NCI-H2107 (cell line): Measurements from ENCODE around the gene DACT2.

Source experiments
- DNase-seq: peaks from one replicate; lab custom pipeline; 2025; lab: John Stamatoyannopoulos, UW

The DACT2 gene

GRCh38 chr6:168352096-168352495, 32.5 kb upstream of the DACT2 start:
- no peak for DNase-seq

DNA sequence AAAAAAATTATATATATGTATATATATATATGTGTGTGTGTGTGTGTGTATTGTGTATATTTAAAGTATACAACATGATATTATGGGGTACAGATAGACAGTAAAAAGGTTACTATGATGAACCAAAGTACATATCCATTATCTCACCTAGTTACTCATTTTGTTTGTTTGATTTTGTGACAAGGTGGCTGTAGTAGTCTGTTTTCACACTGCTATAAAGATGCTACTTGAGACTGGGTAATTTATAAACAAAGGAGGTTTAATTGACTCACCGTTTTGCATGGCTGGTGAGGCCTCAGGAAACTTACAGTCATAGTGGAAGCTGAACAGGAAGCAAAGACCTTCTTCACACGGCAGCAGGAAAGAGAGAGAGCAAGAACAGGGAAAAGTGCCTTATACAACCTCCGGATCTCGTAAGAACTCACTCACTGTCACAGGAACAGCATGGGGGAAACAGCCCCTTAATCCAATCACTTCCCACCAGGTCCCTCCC, 30.2 kb upstream of the DACT2 start:
- DNase-seq: no peak

GRCh38 chr6:168348186-168348585, 28.6 kb upstream of the DACT2 start:
- DNase-seq: no peak

DNA sequence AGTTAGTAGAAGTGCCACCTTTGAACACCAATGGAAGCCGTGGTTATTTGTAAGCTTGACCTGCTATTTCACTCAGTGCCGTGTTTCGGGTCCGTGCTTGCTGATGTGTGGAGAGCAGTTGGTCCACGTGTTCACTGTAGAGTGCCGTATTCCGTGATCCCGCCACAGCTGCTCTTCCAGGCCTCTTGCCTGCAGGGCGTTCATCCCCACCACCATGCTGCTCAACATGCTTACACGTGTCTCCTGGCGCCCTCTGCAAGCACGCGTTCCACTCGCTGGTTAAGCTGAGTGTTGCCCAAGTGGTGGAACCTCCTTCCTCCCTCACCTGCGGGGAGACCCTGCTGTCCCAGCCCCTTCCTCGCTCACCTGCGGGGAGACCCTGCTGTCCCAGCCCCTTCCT, 28.0 kb upstream of the DACT2 start:
- DNase-seq: no peak

GRCh38 chr6:168347053-168347452, 27.5 kb upstream of the DACT2 start:
- no peak for DNase-seq

DNA sequence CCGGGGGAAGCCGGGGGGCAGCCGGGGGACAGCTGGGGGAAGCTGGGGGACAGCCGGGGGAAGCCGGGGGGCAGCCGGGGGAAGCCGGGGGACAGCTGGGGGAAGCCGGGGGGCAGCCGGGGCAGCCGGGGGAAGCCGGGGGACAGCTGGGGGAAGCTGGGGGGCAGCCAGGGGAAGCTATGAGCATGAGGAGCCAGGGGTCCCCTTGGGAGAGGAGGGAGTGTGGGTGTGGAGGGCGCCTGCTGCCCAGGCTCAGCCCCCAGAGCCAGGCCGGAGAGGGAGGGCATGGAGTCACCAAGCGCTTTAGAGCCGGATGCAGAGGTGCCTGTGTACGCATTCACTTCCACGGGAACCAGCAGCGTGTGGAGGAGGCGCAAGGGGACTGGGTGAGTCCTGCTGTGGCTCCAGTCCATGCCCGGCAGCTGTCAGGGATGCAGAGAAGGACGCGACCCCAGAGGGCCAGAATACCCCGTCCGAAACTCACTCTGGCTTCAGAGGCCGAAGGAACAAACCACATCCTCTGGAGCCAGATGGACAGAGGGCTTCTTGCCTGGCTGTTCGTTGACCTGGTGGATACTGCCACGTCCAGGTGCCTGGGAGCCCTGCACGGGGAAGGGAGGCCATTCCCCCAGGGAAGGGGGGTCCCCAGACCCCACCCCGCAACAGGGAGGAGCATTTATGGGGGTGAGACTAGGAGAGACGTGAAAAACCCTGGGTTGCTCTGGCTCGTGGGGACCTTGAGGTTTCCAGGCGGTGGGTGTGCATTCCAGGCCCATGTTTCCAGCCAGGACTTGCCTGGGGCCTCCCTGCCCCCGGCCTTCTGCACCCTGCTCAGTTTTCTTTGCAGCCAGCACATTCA, 26.5 kb upstream of the DACT2 start:
- DNase-seq: no peak

GRCh38 chr6:168345266-168345665, 25.7 kb upstream of the DACT2 start:
- no peak for DNase-seq

DNA sequence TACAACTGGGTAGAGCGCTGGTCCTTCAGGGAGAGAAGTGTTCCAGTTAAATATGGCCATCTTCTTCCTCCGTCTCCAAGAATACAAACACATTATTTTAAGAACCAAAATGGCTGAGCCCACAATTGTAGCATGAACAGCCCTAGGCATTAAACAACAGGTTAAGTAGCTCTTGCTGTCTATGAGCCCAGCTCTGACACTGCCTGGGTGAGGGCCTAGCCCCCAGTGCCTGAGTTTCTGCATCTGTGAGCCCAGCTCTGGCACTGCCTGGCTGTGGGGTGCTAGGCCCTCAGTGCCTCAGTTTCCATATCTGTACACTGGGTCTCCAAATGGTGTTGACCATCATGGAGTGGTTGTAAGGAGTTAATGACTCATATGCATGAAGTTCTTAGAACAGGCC, 24.8 kb upstream of the DACT2 start:
- DNase-seq: no peak

GRCh38 chr6:168343239-168344150, 23.9 kb upstream of the DACT2 start:
- DNase-seq: no peak

- DNase-seq: no peak
Measured at GRCh38 chr6:168342636-168343035, 23.1 kb upstream of the DACT2 start.

- no peak for DNase-seq
Measured at GRCh38 chr6:168341280-168341900, 21.8 kb upstream of the DACT2 start.

DNA sequence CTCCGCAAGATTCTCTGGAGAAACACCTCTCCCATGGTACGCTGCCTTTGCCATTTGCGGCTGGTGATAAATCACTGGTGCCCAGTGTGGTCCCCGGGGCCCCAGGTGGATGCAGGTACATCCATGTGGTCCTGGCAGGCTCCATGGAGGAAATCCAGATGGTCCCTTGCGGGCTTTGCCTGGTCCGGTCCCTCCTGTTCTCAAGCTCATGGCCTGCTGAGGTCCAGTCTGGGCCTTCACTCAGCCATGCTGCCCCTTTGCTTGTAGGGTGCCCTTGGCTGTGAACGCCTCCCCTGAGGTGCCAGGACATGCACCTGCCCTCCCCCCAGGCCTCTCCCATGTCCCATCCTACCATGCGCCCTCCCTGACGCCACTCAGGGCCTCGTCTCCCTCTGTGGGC, 21.2 kb upstream of the DACT2 start:
- DNase-seq: no peak

GRCh38 chr6:168338777-168339176, 19.2 kb upstream of the DACT2 start:
- DNase-seq: no peak

GRCh38 chr6:168336967-168337366, 17.4 kb upstream of the DACT2 start:
- no peak for DNase-seq

DNA sequence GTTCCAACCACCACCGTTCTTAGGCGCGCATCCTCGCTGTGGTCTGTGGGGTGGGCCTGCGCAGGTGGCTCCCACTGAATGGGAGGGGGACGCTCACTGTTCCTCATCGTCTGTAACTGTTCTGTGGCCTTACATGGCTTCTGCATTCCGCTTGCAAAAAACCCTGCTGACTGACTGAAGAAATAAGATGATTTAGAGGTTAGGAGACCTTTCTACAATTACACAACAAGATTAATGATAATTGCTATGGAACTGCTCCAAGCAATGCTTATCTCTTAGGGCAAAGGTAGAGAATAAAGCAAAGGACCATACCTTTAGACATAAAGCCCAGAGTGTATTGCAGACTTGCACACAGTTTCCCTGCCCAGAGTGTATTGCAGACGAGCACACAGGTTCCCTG, 14.4 kb upstream of the DACT2 start:
- DNase-seq: no peak

- no peak for DNase-seq
Measured at GRCh38 chr6:168333491-168333890, 13.9 kb upstream of the DACT2 start.

DNA sequence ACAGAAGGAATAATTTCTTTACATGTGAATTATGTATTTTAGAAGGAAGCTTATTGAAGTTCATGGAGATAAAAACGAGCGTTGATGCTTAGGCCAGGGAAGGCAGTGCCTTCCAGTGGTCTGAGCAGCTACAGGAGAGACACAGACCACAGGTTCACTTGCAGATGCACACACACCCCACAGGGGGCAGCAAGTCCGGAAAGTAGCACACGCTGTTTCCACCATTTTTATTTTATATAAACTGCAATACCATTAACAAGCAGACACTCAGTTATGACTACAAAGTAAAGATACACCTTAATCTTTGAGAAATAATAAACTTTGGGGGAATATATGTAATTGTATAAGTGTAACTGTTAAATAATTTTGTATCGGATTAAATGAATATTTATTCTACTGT, 13.5 kb upstream of the DACT2 start:
- no peak for DNase-seq

- peak; percentile 43 for DNase-seq
Measured at GRCh38 chr6:168332020-168332419, 12.4 kb upstream of the DACT2 start.

- DNase-seq: no peak
Measured at GRCh38 chr6:168331058-168331457, 11.5 kb upstream of the DACT2 start.

DNA sequence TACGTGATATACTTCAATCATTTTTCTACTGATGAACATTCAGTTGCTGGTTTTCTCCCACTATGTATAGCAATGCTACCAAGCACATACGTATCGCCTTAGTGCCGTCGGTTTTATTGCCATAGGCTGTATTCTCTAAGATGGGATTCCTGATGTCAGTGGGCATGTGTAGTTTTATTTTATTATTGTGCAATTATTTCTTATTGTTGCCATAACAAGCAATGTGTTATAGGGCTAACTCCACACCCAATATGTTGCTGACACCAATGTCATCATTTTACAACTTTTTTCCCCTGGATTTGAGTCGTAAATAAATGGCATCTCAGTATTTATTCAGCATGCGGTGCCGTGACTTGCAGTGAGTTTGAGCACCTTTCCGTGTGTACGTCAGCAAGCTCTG, 10.8 kb upstream of the DACT2 start:
- DNase-seq: no peak

GRCh38 chr6:168328086-168328485, 8.5 kb upstream of the DACT2 start:
- no peak for DNase-seq
